H1 (cell line): ENCODE measurements around the gene ASIP. TPM values are rescaled to one million over a fixed set of nuclear protein-coding genes. Genes with fewer than 3 reads are reported as not detected.

ENCODE experiments used
- CBX5 ChIP-seq: fragments of 300-800, 300-1000 bp; sonication (generic); IDR thresholded peaks from 2 replicates; pipeline ENCODE4 v1.7.1; 2016; ENCODE audit warnings: antibody characterized with exemption, low read length, low read depth
- CHD2 ChIP-seq: IDR thresholded peaks from 2 replicates; pipeline ENCODE4 v1.6.1; 2012; ENCODE audit warnings: low read length, improper control_type of control experiment
- CHD7 ChIP-seq: fragments of 300-600 bp; sonication (generic); IDR thresholded peaks from 2 replicates; pipeline ENCODE4 v1.7.1; 2012; ENCODE audit warnings: low read length, moderate library complexity, mild to moderate bottlenecking, inconsistent platforms; ENCODE audit not compliant: insufficient replicate concordance
- CTCF ChIP-seq, 3 experiments: IDR thresholded peaks; 1 replicate in 2 of 3; 2 replicates in 1 of 3; pipeline versions ENCODE4 v1.5.1 to v1.6.1; 2011; ENCODE audit warnings: low read length in 3 of 3, mild to moderate bottlenecking in 3 of 3, inconsistent platforms in 2 of 3, low read depth in 1 of 3, moderate library complexity in 1 of 3; ENCODE audit not compliant: insufficient read depth in 1 of 3; ENCODE audit errors: control extremely low read depth in 1 of 3
- JUND ChIP-seq: IDR thresholded peaks from 2 replicates; pipeline ENCODE4 v1.6.1; 2011; ENCODE audit warnings: mild to moderate bottlenecking, improper control_type of control experiment, low read length
- RFX5 ChIP-seq: IDR thresholded peaks from 2 replicates; pipeline ENCODE4 v1.6.1; 2011; ENCODE audit warnings: low read depth, low read length, improper control_type of control experiment, borderline replicate concordance
- SIRT6 ChIP-seq: IDR thresholded peaks from one replicate; pipeline ENCODE4 v1.7.1; 2012; ENCODE audit warnings: low read length, inconsistent platforms
- TEAD4 ChIP-seq: IDR thresholded peaks from 2 replicates; pipeline ENCODE4 v1.6.1; 2012; ENCODE audit warnings: low read depth, low read length, inconsistent platforms, mixed read lengths
- polyA plus RNA-seq, 7 experiments: library from polyadenylated mRNA; depleted of rRNA in 3 of 7; stranded (reverse) in 5 of 7; unstranded in 2 of 7; fragments of >200 nt in 5 of 7; fragments of 200-250 nt in 2 of 7; gene quantifications; 1 replicate in 5 of 7; 2 replicates in 1 of 7; 4 replicates in 1 of 7; pipeline versions ENCODE4 v1.2.1 to v1.2.3, GENCODE V29; 2011 to 2013; ENCODE audit warnings: missing spikeins in 2 of 7, mixed read lengths in 2 of 7
- total RNA-seq: library from RNA; stranded (reverse); fragmentation: NEBNext Ultra II Directional; extraction: Animal tissue kit (Norgen Biotek cat#: 25700); gene quantifications from 2 replicates; pipeline ENCODE4 v1.2.1, GENCODE V29; 2021

The ASIP gene
- total and polyA plus RNA-seq, 2 of the 8 experiments (the other 6 are each of a cell fraction or from before 2014, with no cell fraction given): not detected

DNA sequence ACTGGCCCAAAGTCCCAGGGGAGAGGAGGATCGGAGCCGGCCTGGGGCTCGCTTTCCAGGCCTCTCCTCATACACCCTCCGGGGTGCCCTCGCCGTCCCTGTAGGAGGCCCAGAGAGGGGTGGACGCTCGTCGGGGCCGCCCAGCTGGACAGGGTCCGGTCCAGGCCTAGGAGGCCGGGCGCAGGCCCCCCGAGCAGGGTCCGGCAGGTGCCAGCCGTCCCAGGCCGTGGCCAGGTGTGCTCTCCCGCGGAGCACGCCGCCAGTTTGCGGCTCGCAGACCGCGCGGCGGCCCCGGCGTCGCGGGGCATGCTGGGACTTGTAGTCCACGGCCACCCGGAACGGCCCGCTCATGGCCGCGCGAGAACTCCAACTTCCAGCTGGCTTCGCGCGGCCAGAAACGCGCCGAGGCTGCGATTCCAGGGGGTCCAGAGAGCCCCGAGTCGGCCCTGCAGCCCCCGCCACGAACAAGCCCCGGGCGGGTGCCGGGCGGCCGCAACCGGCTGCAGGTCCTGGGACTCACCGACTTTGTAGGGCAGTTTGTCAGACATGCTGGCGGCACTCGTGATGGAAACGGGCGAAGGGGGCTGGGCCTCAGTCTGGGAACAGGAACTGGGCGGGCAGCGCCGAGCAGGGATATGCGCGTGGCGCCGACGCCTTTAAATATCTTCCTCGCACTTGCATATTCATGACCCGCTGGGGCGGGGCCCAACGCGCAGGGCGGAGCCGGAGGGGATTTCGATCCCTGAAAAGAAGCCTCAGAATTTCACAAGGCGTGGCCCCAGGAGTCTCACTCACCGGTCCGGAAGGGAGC is 61.7 kb downstream of the ASIP start, which contains the start of gene AHCY (continued):
- peak; percentile 32; the same call in 1 of the 2 replicates for TF ChIP-seq CHD2
- no peak for TF ChIP-seq SIRT6
- 0 out of 2 replicates have a peak, but pooled peaks have one; percentile 3 for TF ChIP-seq TEAD4
- TF ChIP-seq JUND: no peak
- no peak for TF ChIP-seq CBX5
- TF ChIP-seq CTCF (IDR thresholded peaks at IDR 0.05; ENCODE audit: control extremely low read depth in 1 of 3, insufficient read depth in 1 of 3, low read depth in 1 of 3, low read length in 3 of 3): no peak
- no peak for TF ChIP-seq RFX5
- TF ChIP-seq CHD7: no peak
